H9 (cell line): Measurements from ENCODE around the gene HOXC6. TPM values are rescaled to one million over a fixed set of nuclear protein-coding genes. Genes with fewer than 3 reads are reported as not detected.

ENCODE experiments used
- DNase-seq: peaks from one replicate; pipeline ENCODE4 v3.0.0-alpha.2; 2017
- H2AFZ ChIP-seq: one replicate; pipeline ENCODE4 v1.6.1; 2013; ENCODE audit warnings: mild to moderate bottlenecking, low read length, control low read depth, moderate library complexity
- H2AK5ac ChIP-seq: 2 replicates; pipeline ENCODE4 v1.6.1; 2013; ENCODE audit warnings: low read length, control low read depth, mixed read lengths; ENCODE audit not compliant: insufficient read length
- H2BK120ac ChIP-seq: one replicate; pipeline ENCODE4 v1.6.1; 2013; ENCODE audit warnings: low read depth, mild to moderate bottlenecking, low read length, control low read depth, inconsistent platforms; ENCODE audit not compliant: poor library complexity, severe bottlenecking
- H2BK12ac ChIP-seq: 2 replicates; pipeline ENCODE4 v1.6.1; 2013; ENCODE audit warnings: low read length, control low read depth, mixed read lengths, low read depth; ENCODE audit not compliant: insufficient read length
- H2BK15ac ChIP-seq: 2 replicates; pipeline ENCODE4 v1.6.1; 2013; ENCODE audit warnings: low read depth, low read length, control low read depth
- H2BK20ac ChIP-seq: one replicate; pipeline ENCODE4 v1.6.1; 2013; ENCODE audit warnings: low read depth, mild to moderate bottlenecking, low read length, control low read depth, inconsistent platforms; ENCODE audit not compliant: poor library complexity, severe bottlenecking
- H2BK5ac ChIP-seq: 2 replicates; pipeline ENCODE4 v1.6.1; 2013; ENCODE audit warnings: low read length, control low read depth, mixed read lengths; ENCODE audit not compliant: insufficient read length
- H3K14ac ChIP-seq: 2 replicates; pipeline ENCODE4 v1.6.1; 2013; ENCODE audit warnings: low read length, control low read depth; ENCODE audit not compliant: insufficient read depth
- H3K18ac ChIP-seq: 2 replicates; pipeline ENCODE4 v1.6.1; 2013; ENCODE audit warnings: low read depth, mild to moderate bottlenecking, mixed read lengths, low read length, control low read depth; ENCODE audit not compliant: insufficient read length
- H3K23ac ChIP-seq: 2 replicates; pipeline ENCODE4 v1.6.1; 2013; ENCODE audit warnings: low read length, control low read depth, mixed read lengths, low read depth; ENCODE audit not compliant: insufficient read length
- H3K23me2 ChIP-seq: 2 replicates; pipeline ENCODE4 v1.6.1; 2013; ENCODE audit warnings: low read depth, mild to moderate bottlenecking, mixed read lengths, low read length, control low read depth; ENCODE audit not compliant: insufficient read length, poor library complexity, severe bottlenecking
- H3K27ac ChIP-seq: 2 replicates; pipeline ENCODE4 v1.5.1; 2013; ENCODE audit warnings: low read length, control low read depth, mixed read lengths, low read depth; ENCODE audit not compliant: insufficient read length
- H3K27me3 ChIP-seq: 2 replicates; pipeline ENCODE4 v1.6.1; 2013; ENCODE audit warnings: low read length, control low read depth, inconsistent platforms; ENCODE audit not compliant: insufficient read depth
- H3K4ac ChIP-seq: 2 replicates; pipeline ENCODE4 v1.6.1; 2013; ENCODE audit warnings: low read depth, mild to moderate bottlenecking, control low read depth, inconsistent platforms, low read length, moderate library complexity
- H3K4me1 ChIP-seq: 2 replicates; pipeline ENCODE4 v1.6.1; 2013; ENCODE audit warnings: low read length, control low read depth, inconsistent platforms; ENCODE audit not compliant: insufficient read depth
- H3K4me2 ChIP-seq: 2 replicates; pipeline ENCODE4 v1.6.1; 2013; ENCODE audit warnings: low read length, control low read depth, mixed read lengths; ENCODE audit not compliant: insufficient read length, insufficient read depth
- H3K56ac ChIP-seq: 2 replicates; pipeline ENCODE4 v1.6.1; 2013; ENCODE audit warnings: low read depth, mild to moderate bottlenecking, mixed read lengths, low read length, control low read depth; ENCODE audit not compliant: insufficient read length
- H3K79me1 ChIP-seq: 2 replicates; pipeline ENCODE4 v1.6.1; 2013; ENCODE audit warnings: low read depth, mild to moderate bottlenecking, moderate library complexity, low read length, control low read depth, inconsistent platforms; ENCODE audit not compliant: insufficient read depth, poor library complexity, severe bottlenecking
- H3K79me2 ChIP-seq: 2 replicates; pipeline ENCODE4 v1.6.1; 2013; ENCODE audit warnings: low read length, control low read depth, inconsistent platforms; ENCODE audit not compliant: insufficient read depth
- H3K9ac ChIP-seq: 2 replicates; pipeline ENCODE4 v1.6.1; 2013; ENCODE audit warnings: low read length, control low read depth, mixed read lengths; ENCODE audit not compliant: insufficient read length; ENCODE audit errors: extremely low read depth
- H3K9me3 ChIP-seq: one replicate; pipeline ENCODE4 v1.6.1; 2013; ENCODE audit warnings: low read depth, low read length, inconsistent platforms; ENCODE audit not compliant: control insufficient read depth
- H3T11ph ChIP-seq: one replicate; pipeline ENCODE4 v1.6.1; 2013; ENCODE audit warnings: mild to moderate bottlenecking, low read length, control low read depth, inconsistent platforms
- H4K20me1 ChIP-seq: one replicate; pipeline ENCODE4 v1.6.1; 2013; ENCODE audit not compliant: control insufficient read depth, insufficient read length, insufficient read depth
- H4K5ac ChIP-seq: 2 replicates; pipeline ENCODE4 v1.6.1; 2013; ENCODE audit warnings: low read depth, mild to moderate bottlenecking, mixed read lengths, low read length, control low read depth; ENCODE audit not compliant: insufficient read length
- H4K8ac ChIP-seq: replicated peaks from 2 replicates; pipeline ENCODE4 v1.6.1; 2013; ENCODE audit warnings: low read length, control low read depth, mixed read lengths, low read depth; ENCODE audit not compliant: insufficient read length
- H4K91ac ChIP-seq: 2 replicates; pipeline ENCODE4 v1.6.1; 2013; ENCODE audit warnings: low read depth, mild to moderate bottlenecking, moderate library complexity, mixed read lengths, low read length, control low read depth; ENCODE audit not compliant: insufficient read length
- H3K27ac Mint-ChIP-seq, 3 experiments: 2 replicates in 2 of 3; 3 replicates in 1 of 3; pipeline ENCODE4 v1.8.0; 2020 to 2021; ENCODE audit warnings: mixed read lengths in 3 of 3, mild to moderate bottlenecking in 1 of 3, moderate library complexity in 1 of 3
- H3K27me3 Mint-ChIP-seq: 2 replicates; pipeline ENCODE4 v1.8.0; 2021; ENCODE audit warnings: low read depth, mild to moderate bottlenecking, moderate library complexity, mixed read lengths
- H3K36me3 Mint-ChIP-seq, 3 experiments: 2 replicates in 2 of 3; 3 replicates in 1 of 3; pipeline ENCODE4 v1.8.0; 2020 to 2021; ENCODE audit warnings: low read depth in 3 of 3, mixed read lengths in 3 of 3; ENCODE audit not compliant: insufficient read depth in 1 of 3
- H3K4me1 Mint-ChIP-seq, 2 experiments: 2 replicates each; pipeline ENCODE4 v1.8.0; 2020; ENCODE audit warnings: mixed read lengths in 2 of 2
- H3K4me3 Mint-ChIP-seq, 2 experiments: 2 replicates in 1 of 2; 3 replicates in 1 of 2; pipeline ENCODE4 v1.8.0; 2020 to 2021; ENCODE audit warnings: mild to moderate bottlenecking in 2 of 2, mixed read lengths in 2 of 2, moderate library complexity in 1 of 2
- H3K9me3 Mint-ChIP-seq, 2 experiments: 2 replicates in 1 of 2; 3 replicates in 1 of 2; pipeline ENCODE4 v1.8.0; 2020; ENCODE audit warnings: mild to moderate bottlenecking in 2 of 2, mixed read lengths in 2 of 2, moderate library complexity in 1 of 2
- WGBS: extraction: QIAGEN DNeasy Blood & Tissue Kit; methylation state at CpG from one replicate; pipeline ENCODE4 v1.1.7; 2013; ENCODE audit warnings: missing lambda C conversion rate, low lambda C conversion rate, mixed read lengths; ENCODE audit not compliant: insufficient read length; ENCODE audit errors: extremely low coverage; 5-methylcytosine and 5-hydroxymethylcytosine counted together
- total RNA-seq: library from RNA; stranded (reverse); gene quantifications from 2 replicates; pipeline ENCODE4 v1.2.1, GENCODE V29; 2021
- TF ChIP-seq, protein P1 (sequence below): fragments of 200-600 bp; sonication (generic); conservative IDR thresholded peaks from 3 replicates; pipeline ENCODE4 v1.8.0; 2021; ENCODE audit warnings: antibody characterized with exemption, mild to moderate bottlenecking

The HOXC6 gene
- total RNA-seq, 1 experiment from 2014 or later = not detected

DNA sequence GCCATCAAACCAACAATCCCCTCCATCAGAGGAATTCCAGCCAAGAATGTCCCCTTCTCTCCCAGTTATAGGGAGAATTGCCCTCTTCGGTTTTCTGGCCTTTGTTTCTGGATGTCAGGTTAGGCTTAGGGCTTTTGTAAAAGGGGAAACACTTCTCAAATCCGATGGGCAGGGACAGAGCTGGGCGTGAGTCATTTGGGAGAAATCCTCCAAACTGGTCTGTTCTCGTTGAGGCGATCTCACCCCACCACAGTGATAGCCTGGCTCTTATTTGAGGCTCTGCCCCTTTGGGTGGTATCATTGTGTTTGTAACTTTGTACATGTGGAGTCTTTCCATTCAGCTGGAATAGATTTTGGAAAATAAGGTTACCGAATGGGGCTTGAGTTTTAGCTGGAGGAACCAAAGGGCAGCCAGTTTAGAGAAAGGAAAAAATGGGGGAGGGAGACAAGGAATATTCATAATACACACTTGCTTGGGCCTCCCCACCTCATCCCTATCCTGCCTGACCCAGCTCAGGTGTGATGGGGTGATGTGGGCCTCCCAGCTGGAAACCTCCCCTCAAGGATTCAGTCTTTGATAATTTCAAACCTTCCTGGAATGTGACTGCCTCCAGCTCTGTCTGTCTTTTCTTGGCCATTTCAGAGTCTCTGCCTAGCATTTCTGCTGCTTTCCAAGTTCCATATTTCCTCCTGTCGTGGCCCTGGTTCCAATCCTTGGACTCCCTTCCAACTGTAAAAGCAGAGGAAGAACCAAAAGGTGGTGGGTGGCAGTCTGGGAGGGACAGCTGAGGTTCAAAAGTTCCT lies 32.9 kb downstream of the HOXC6 start:
- Histone ChIP-seq H2BK15ac (no peak overlapping the region), H2AK5ac (no peak overlapping the region), H3K9ac (no peak overlapping the region), H3K27me3 (peaks cover 87% of the 10 kb centered on the region), H3T11ph (no peak overlapping the region), H4K20me1 (no peaks in the 10 kb centered on the region), H3K9me3 (no peaks in the 10 kb centered on the region), H3K14ac (no peak overlapping the region), H3K23me2 (no peaks in the 10 kb centered on the region), H2BK5ac (no peak overlapping the region), H4K5ac (no peak overlapping the region), H2AFZ (no peak overlapping the region), H2BK20ac (no peak overlapping the region), H4K91ac (no peak overlapping the region), H3K79me1 (no peaks in the 10 kb centered on the region), H2BK12ac (no peak overlapping the region), H3K4me1 (peaks cover 7% of the 10 kb centered on the region; the same call in 1 of the 2 replicates), H3K79me2 (no peaks in the 10 kb centered on the region), H2BK120ac (no peak overlapping the region), H3K27ac (no peak overlapping the region), H3K18ac (no peak overlapping the region), H3K23ac (no peak overlapping the region), H3K4ac (no peak overlapping the region), H3K56ac (no peak overlapping the region), H4K8ac (no peak overlapping the region), H3K4me2 (peak overlapping the region; percentile 11)
- Mint-ChIP-seq H3K36me3 (no peaks in the 10 kb centered on the region; a peak in 1 of 7 replicates), H3K9me3 (peaks cover 0 to 5% of the 10 kb centered on the region in 2 experiments; a peak in 1 of 5 replicates), H3K4me3 (no peak overlapping the region), H3K27ac (no peak overlapping the region), H3K27me3 (peaks cover 97% of the 10 kb centered on the region), H3K4me1 (peaks cover 2 to 46% of the 10 kb centered on the region in 2 experiments; a peak in 2 of 4 replicates)
- no peak for DNase-seq
- TF ChIP-seq, protein P1, sequence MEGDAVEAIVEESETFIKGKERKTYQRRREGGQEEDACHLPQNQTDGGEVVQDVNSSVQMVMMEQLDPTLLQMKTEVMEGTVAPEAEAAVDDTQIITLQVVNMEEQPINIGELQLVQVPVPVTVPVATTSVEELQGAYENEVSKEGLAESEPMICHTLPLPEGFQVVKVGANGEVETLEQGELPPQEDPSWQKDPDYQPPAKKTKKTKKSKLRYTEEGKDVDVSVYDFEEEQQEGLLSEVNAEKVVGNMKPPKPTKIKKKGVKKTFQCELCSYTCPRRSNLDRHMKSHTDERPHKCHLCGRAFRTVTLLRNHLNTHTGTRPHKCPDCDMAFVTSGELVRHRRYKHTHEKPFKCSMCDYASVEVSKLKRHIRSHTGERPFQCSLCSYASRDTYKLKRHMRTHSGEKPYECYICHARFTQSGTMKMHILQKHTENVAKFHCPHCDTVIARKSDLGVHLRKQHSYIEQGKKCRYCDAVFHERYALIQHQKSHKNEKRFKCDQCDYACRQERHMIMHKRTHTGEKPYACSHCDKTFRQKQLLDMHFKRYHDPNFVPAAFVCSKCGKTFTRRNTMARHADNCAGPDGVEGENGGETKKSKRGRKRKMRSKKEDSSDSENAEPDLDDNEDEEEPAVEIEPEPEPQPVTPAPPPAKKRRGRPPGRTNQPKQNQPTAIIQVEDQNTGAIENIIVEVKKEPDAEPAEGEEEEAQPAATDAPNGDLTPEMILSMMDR = no peak
- no CpG with 5 or more reads among the region's 7 CpGs for WGBS
